A549 (cell line): Measurements from ENCODE around the gene PYGO2. TPM values are rescaled to one million over a fixed set of nuclear protein-coding genes. Genes with fewer than 3 reads are reported as not detected.

Source experiments
- BHLHE40 ChIP-seq: IDR thresholded peaks from 2 replicates; pipeline ENCODE4 v1.6.1; 2012; ENCODE audit warnings: low read depth, low read length, inconsistent platforms
- CEBPB ChIP-seq, 2 experiments: fragments of >200 bp in 1 of 2; sonication (Bioruptor Twin) in 1 of 2; formaldehyde crosslinking in 1 of 2; IDR thresholded peaks; 2 replicates each; pipeline ENCODE4 v1.6.1; 2012 to 2016
- CHD4 ChIP-seq: fragments of 200-600 bp; sonication (generic); IDR thresholded peaks from 2 replicates; pipeline ENCODE4 v1.6.1; 2016; ENCODE audit warnings: antibody characterized with exemption, mild to moderate bottlenecking, borderline replicate concordance
- ESRRA ChIP-seq: fragments of 150-350 bp; IDR thresholded peaks from 2 replicates; pipeline ENCODE4 v1.6.1; 2014; ENCODE audit warnings: mild to moderate bottlenecking, low read length, borderline replicate concordance
- FOSB ChIP-seq: fragments of 250-450 bp; sonication (Bioruptor Pico); IDR thresholded peaks from 2 replicates; pipeline ENCODE4 v1.5.0; 2020; ENCODE audit warnings: mild to moderate bottlenecking, moderate library complexity
- FOSL2 ChIP-seq, 2 experiments: fragments of 450-650 bp in 1 of 2; fragments of >200 bp in 1 of 2; sonication (Bioruptor Twin) in 1 of 2; formaldehyde crosslinking; IDR thresholded peaks; 2 replicates each; pipeline versions ENCODE4 v1.5.0 to v1.6.1; 2016 to 2020; ENCODE audit warnings: mild to moderate bottlenecking in 1 of 2, moderate library complexity in 1 of 2
- FOXS1 ChIP-seq: fragments of 250-450 bp; sonication (Bioruptor Pico); IDR thresholded peaks from 2 replicates; pipeline ENCODE4 v1.5.0; 2020; ENCODE audit warnings: mild to moderate bottlenecking, moderate library complexity
- GATA3 ChIP-seq: IDR thresholded peaks from 2 replicates; pipeline ENCODE4 v1.6.1; 2012; ENCODE audit warnings: borderline replicate concordance
- HDAC2 ChIP-seq: fragments of 200-600 bp; sonication (generic); IDR thresholded peaks from 2 replicates; pipeline ENCODE4 v1.6.1; 2016
- HEYL ChIP-seq: fragments of 250-450 bp; sonication (Bioruptor Pico); IDR thresholded peaks from 2 replicates; pipeline ENCODE4 v1.8.0; 2021; ENCODE audit warnings: mild to moderate bottlenecking, moderate library complexity
- HOXB13 ChIP-seq: fragments of 250-450 bp; sonication (Bioruptor Pico); IDR thresholded peaks from 2 replicates; pipeline ENCODE4 v1.5.0; 2020; ENCODE audit warnings: low read depth, mild to moderate bottlenecking, moderate library complexity
- HOXB5 ChIP-seq: fragments of 250-450 bp; sonication (Bioruptor Pico); IDR thresholded peaks from 2 replicates; pipeline ENCODE4 v1.5.0; 2020; ENCODE audit warnings: mild to moderate bottlenecking, moderate library complexity
- JUN ChIP-seq, 2 experiments: fragments of >200 bp; sonication (Bioruptor Twin); formaldehyde crosslinking; IDR thresholded peaks; 2 replicates in 1 of 2; 3 replicates in 1 of 2; pipeline ENCODE4 v1.6.1; 2016 to 2017
- KDM1A ChIP-seq: fragments of 200-600 bp; sonication (generic); IDR thresholded peaks from 2 replicates; pipeline ENCODE4 v1.6.1; 2016; ENCODE audit warnings: low read depth, mild to moderate bottlenecking
- MAFK ChIP-seq: fragments of 450-650 bp; IDR thresholded peaks from 2 replicates; pipeline ENCODE4 v1.6.1; 2014; ENCODE audit not compliant: partially characterized antibody
- NFE2L2 ChIP-seq: fragments of 150-350 bp; conservative IDR thresholded peaks from 2 replicates; pipeline ENCODE4 v1.6.1; 2014; ENCODE audit warnings: low read length
- NPAS2 ChIP-seq: fragments of 250-450 bp; sonication (Bioruptor Pico); IDR thresholded peaks from 2 replicates; pipeline ENCODE4 v1.8.0; 2022; ENCODE audit warnings: mild to moderate bottlenecking, moderate library complexity, borderline replicate concordance
- RFX5 ChIP-seq: fragments of 450-650 bp; IDR thresholded peaks from 2 replicates; pipeline ENCODE4 v1.7.1; 2014; ENCODE audit warnings: antibody characterized with exemption, mild to moderate bottlenecking, moderate library complexity
- RNF2 ChIP-seq: fragments of 200-600 bp; sonication (generic); IDR thresholded peaks from 2 replicates; pipeline ENCODE4 v1.6.1; 2016; ENCODE audit warnings: low read depth, mild to moderate bottlenecking, antibody characterized with exemption, moderate library complexity, borderline replicate concordance
- SREBF2 ChIP-seq: fragments of 450-650 bp; IDR thresholded peaks from 2 replicates; pipeline ENCODE4 v1.6.1; 2014; ENCODE audit warnings: mild to moderate bottlenecking, moderate library complexity
- TP53 ChIP-seq: fragments of 250-450 bp; sonication (Bioruptor Pico); IDR thresholded peaks from 2 replicates; pipeline ENCODE4 v1.5.0; 2021; ENCODE audit warnings: mild to moderate bottlenecking, moderate library complexity
- ZFP36 ChIP-seq: fragments of 450-650 bp; IDR thresholded peaks from 2 replicates; pipeline ENCODE4 v1.6.1; 2014; ENCODE audit warnings: borderline replicate concordance; ENCODE audit not compliant: partially characterized antibody
- polyA plus RNA-seq, 4 experiments: library from polyadenylated mRNA; depleted of rRNA in 3 of 4; stranded (reverse); fragments of >200 nt; fragmentation: RNase III in 1 of 4; extraction: RNeasy Plus Mini Kit Qiagen cat#74134 plus additional on column Dnase treatment in 1 of 4; gene quantifications; 2 replicates in 3 of 4; 3 replicates in 1 of 4; pipeline ENCODE4 v1.2.3, GENCODE V29; 2011 to 2017
- TF ChIP-seq, protein P1 (sequence below): fragments of >200 bp; sonication (Bioruptor Twin); formaldehyde crosslinking; IDR thresholded peaks from 3 replicates; pipeline ENCODE4 v1.6.1; 2016
- TF ChIP-seq, protein P2 (sequence below): fragments of >200 bp; sonication (Bioruptor Twin); formaldehyde crosslinking; IDR thresholded peaks from 3 replicates; pipeline ENCODE4 v1.5.1; 2016
- TF ChIP-seq, protein P3 (sequence below): IDR thresholded peaks from 2 replicates; pipeline ENCODE4 v1.6.1; 2012; ENCODE audit warnings: low read depth, borderline replicate concordance

PYGO2 gene
- polyA plus RNA-seq, 2 of the 4 experiments (the other 2 are of a cell fraction) = 18.3 to 24.6 TPM

DNA sequence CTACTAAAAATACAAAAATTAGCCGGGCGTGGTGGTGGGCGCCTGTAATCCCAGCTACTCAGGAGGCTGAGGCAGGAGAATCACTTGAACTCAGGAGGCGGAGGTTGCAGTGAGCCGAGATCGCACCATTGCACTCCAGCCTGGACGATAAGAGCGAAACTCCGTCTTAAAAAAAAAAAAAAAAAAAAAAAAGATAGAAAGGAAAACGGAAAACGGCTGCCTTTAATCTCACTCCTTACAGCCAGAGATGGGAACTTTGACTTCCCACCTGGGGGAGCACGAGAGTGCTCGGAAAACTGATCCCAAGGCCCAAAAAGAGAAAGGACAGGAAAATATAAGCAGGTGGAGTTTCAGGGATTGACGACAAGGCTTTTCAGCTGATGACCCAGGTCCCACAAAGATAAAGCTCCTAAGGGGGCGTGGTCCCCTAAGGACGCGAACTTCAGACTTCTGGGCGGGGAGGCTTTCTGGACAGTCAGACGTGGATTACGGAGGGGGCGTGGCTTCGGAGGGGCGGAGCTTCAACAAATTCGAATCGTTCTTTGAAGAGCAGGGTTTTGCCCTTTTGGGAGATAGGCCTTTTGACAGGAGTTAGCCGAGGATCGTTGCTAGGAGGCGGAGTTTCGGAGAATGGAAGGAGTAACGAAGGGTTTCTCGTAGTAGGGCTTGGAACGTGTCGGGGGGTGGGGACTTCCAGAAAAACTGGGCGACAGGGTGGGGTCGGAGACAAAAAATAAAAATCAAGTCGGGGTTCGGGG lies 11.9 kb upstream of the PYGO2 start (continued):
- TF ChIP-seq NPAS2 (CRISPR knock-in tag) = no peak
- no peak for TF ChIP-seq FOSB (CRISPR knock-in tag)
- TF ChIP-seq MAFK = no peak
- TF ChIP-seq TP53 = no peak
- no peak for TF ChIP-seq HDAC2
- no peak for TF ChIP-seq CHD4
- no peak for TF ChIP-seq ZFP36
- TF ChIP-seq RFX5 = no peak
- TF ChIP-seq FOXS1 (CRISPR knock-in tag) = no peak
- no peak for TF ChIP-seq ESRRA
- TF ChIP-seq, protein P1, sequence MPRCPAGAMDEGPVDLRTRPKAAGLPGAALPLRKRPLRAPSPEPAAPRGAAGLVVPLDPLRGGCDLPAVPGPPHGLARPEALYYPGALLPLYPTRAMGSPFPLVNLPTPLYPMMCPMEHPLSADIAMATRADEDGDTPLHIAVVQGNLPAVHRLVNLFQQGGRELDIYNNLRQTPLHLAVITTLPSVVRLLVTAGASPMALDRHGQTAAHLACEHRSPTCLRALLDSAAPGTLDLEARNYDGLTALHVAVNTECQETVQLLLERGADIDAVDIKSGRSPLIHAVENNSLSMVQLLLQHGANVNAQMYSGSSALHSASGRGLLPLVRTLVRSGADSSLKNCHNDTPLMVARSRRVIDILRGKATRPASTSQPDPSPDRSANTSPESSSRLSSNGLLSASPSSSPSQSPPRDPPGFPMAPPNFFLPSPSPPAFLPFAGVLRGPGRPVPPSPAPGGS = 0 out of 3 replicates have a peak, but pooled peaks have one; percentile 1
- no peak for TF ChIP-seq HOXB5 (CRISPR knock-in tag)
- TF ChIP-seq SREBF2 = no peak
- TF ChIP-seq RNF2 = no peak
- peak; percentile 50; the same call in 1 of the 2 replicates for TF ChIP-seq GATA3
- no peak; a peak in 1 of 5 replicates for TF ChIP-seq JUN (IDR thresholded peaks at IDR 0.05)
- no peak for TF ChIP-seq HOXB13
- no peak for TF ChIP-seq FOSL2 (IDR thresholded peaks at IDR 0.05)
- TF ChIP-seq FOSL2 (CRISPR knock-in tag; IDR thresholded peaks at IDR 0.05) = no peak
- TF ChIP-seq BHLHE40 = no peak
- TF ChIP-seq CEBPB (IDR thresholded peaks at IDR 0.05) = no peak
- TF ChIP-seq, protein P2, sequence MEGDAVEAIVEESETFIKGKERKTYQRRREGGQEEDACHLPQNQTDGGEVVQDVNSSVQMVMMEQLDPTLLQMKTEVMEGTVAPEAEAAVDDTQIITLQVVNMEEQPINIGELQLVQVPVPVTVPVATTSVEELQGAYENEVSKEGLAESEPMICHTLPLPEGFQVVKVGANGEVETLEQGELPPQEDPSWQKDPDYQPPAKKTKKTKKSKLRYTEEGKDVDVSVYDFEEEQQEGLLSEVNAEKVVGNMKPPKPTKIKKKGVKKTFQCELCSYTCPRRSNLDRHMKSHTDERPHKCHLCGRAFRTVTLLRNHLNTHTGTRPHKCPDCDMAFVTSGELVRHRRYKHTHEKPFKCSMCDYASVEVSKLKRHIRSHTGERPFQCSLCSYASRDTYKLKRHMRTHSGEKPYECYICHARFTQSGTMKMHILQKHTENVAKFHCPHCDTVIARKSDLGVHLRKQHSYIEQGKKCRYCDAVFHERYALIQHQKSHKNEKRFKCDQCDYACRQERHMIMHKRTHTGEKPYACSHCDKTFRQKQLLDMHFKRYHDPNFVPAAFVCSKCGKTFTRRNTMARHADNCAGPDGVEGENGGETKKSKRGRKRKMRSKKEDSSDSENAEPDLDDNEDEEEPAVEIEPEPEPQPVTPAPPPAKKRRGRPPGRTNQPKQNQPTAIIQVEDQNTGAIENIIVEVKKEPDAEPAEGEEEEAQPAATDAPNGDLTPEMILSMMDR = no peak; the same call in 2 of the 3 replicates
- TF ChIP-seq NFE2L2 = no peak
- no peak for TF ChIP-seq HEYL (CRISPR knock-in tag)
- TF ChIP-seq, protein P3, sequence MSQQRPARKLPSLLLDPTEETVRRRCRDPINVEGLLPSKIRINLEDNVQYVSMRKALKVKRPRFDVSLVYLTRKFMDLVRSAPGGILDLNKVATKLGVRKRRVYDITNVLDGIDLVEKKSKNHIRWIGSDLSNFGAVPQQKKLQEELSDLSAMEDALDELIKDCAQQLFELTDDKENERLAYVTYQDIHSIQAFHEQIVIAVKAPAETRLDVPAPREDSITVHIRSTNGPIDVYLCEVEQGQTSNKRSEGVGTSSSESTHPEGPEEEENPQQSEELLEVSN = no peak; the same call in 1 of the 2 replicates
- no peak for TF ChIP-seq KDM1A
